HG02938 (cell line): ENCODE data around the gene SLC30A9.

Experiments used
- ATAC-seq: cut with Tn5 transposase; IDR thresholded peaks from one replicate; pipeline ENCODE4 v1.9.1; 2021; ENCODE audit warnings: mild to moderate bottlenecking, moderate library complexity; ENCODE audit not compliant: unreplicated experiment

SLC30A9 gene

GRCh38 chr4:41990365-41991111 is at the start of gene SLC30A9:
SLC30A9 (plus strand) TSS chr4:41990530; CDS start chr4:41990652, 122 bp downstream.
- peak; percentile 98 for ATAC-seq

GRCh38 chr4:41940834-41941233 is 49.5 kb upstream of the SLC30A9 start:
- ATAC-seq, result no peak

- no peak for ATAC-seq
Observed at GRCh38 chr4:41943506-41943905, 46.8 kb upstream of the SLC30A9 start.

- no peak for ATAC-seq
Observed at GRCh38 chr4:41944089-41944488, 46.2 kb upstream of the SLC30A9 start.

- no peak for ATAC-seq
Observed at GRCh38 chr4:41949531-41949930, 40.8 kb upstream of the SLC30A9 start.

- no peak for ATAC-seq
Observed at GRCh38 chr4:41957634-41958033, 32.7 kb upstream of the SLC30A9 start.

GRCh38 chr4:41963105-41963504 is 27.2 kb upstream of the SLC30A9 start:
- ATAC-seq, result no peak

- no peak for ATAC-seq
Observed at GRCh38 chr4:41964401-41964800, 25.9 kb upstream of the SLC30A9 start.

- ATAC-seq, result no peak
Observed at GRCh38 chr4:41967392-41967791, 22.9 kb upstream of the SLC30A9 start.

GRCh38 chr4:41969671-41970070 is 20.7 kb upstream of the SLC30A9 start:
- no peak for ATAC-seq

GRCh38 chr4:41975341-41975740 is 15.0 kb upstream of the SLC30A9 start:
- no peak for ATAC-seq

- ATAC-seq, result no peak
Observed at GRCh38 chr4:41976775-41977516, 13.4 kb upstream of the SLC30A9 start.

GRCh38 chr4:41977709-41978108 is 12.6 kb upstream of the SLC30A9 start:
- no peak for ATAC-seq

GRCh38 chr4:41981456-41981855 is 8.9 kb upstream of the SLC30A9 start, which contains the start of gene DCAF4L1:
DCAF4L1 (plus strand) TSS chr4:41981756; CDS start chr4:41981793, 37 bp downstream.
- ATAC-seq, result no peak

- no peak for ATAC-seq
Observed at GRCh38 chr4:41982716-41983115, 7.6 kb upstream of the SLC30A9 start.

- no peak for ATAC-seq
Observed at GRCh38 chr4:41985151-41985550, 5.2 kb upstream of the SLC30A9 start.

- ATAC-seq, result peak; percentile 6
Observed at GRCh38 chr4:41989994-41990364, 351 bp upstream of the SLC30A9 start.

- no peak for ATAC-seq
Observed at GRCh38 chr4:41991916-41992767, 1.8 kb downstream of the SLC30A9 start.

GRCh38 chr4:41992967-41993857 is 2.9 kb downstream of the SLC30A9 start:
- ATAC-seq, result no peak

- ATAC-seq, result no peak
Observed at GRCh38 chr4:41994461-41994985, 4.2 kb downstream of the SLC30A9 start.
